Measurements from ENCODE around the gene MACROH2A2.
"Not testable (repeated sequence)": the region's sequence is repeated elsewhere in the genome, so short reads cannot be mapped to it uniquely, and the experiment has no call there.

MACROH2A2 gene

DNA sequence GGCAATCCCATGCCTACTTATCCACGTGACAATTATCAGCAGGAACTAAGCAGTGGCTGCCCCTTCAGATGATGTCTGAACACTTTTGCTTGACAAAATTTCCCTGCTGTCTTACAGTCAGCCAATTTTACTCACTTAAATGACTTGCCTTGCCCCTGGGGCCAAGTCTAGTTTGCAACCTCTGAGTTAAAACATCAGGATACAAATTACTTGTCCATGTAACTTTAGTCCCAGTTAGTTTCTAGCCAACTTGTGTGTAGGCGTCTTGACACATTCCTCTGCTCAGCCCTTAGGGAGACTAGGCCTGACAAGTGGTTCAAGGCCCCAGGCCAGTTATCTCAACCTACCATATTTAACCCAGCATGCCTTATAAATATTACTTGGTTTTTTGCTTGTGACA is 105.5 kb downstream of the MACROH2A2 start:
- peaks cover 22% of the 10 kb centered on the region for H3K79me2 ChIP-seq (ENCODE audit: low read length)

DNA sequence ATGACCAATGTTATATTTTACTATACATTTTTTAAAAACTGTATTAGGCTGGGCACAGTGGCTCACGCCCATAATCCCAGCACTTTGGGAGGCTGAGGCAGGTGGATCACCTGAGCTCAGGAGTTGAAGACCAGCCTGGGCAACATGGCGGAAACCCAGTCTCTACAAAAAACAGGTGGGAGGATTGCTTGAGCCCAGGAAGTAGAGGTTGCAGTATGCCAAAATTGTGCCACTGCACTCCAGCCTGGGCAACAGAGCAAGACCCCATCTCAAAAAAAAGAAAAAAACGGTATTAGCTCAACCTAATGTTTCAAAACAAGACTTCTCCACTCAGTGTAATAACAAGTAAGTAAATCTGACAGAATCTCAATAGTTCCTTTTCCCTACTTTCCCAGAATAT is 106.7 kb downstream of the MACROH2A2 start:
- peaks cover 12% of the 10 kb centered on the region for H3K4me1 ChIP-seq (ENCODE audit: low read length)
- H4K20me1 ChIP-seq (ENCODE audit: insufficient read depth, low read length) = peaks cover 29% of the 10 kb centered on the region
- not testable (repeated sequence) for H3K4me3 ChIP-seq (ENCODE audit: low read length); H3K9me3 ChIP-seq (ENCODE audit: insufficient read depth, low read length); H3K27ac ChIP-seq (ENCODE audit: low read length); H2AFZ ChIP-seq (ENCODE audit: low read depth, low read length); H3K9ac ChIP-seq (ENCODE audit: low read length); H3K27me3 ChIP-seq (ENCODE audit: low read depth, low read length); H3K4me2 ChIP-seq (ENCODE audit: low read length)
- peaks cover 34% of the 10 kb centered on the region for H3K79me2 ChIP-seq (ENCODE audit: low read length)
- peaks cover 29% of the 10 kb centered on the region for H3K36me3 ChIP-seq (replicated peaks; ENCODE audit: low read depth, low read length)

More for the DNA sequence above, 105.5 kb downstream of the MACROH2A2 start:
- Histone ChIP-seq H3K4me3 (ENCODE audit: low read length) (no peak overlapping the region), H4K20me1 (ENCODE audit: insufficient read depth, low read length) (peaks cover 16% of the 10 kb centered on the region), H2AFZ (ENCODE audit: low read depth, low read length) (no peak overlapping the region), H3K27me3 (ENCODE audit: low read depth, low read length) (no peaks in the 10 kb centered on the region), H3K9ac (ENCODE audit: low read length) (no peak overlapping the region), H3K4me1 (ENCODE audit: low read length) (peaks cover 6% of the 10 kb centered on the region), H3K9me3 (ENCODE audit: insufficient read depth, low read length) (no peaks in the 10 kb centered on the region), H3K36me3 (replicated peaks; ENCODE audit: low read depth, low read length) (peaks cover 35% of the 10 kb centered on the region), H3K4me2 (ENCODE audit: low read length) (no peak overlapping the region), H3K27ac (ENCODE audit: low read length) (no peak overlapping the region)
- no peak for TF ChIP-seq EZH2phosphoT487 (IDR thresholded peaks at IDR 0.05; ENCODE audit: low read depth)
- TF ChIP-seq, protein P1, sequence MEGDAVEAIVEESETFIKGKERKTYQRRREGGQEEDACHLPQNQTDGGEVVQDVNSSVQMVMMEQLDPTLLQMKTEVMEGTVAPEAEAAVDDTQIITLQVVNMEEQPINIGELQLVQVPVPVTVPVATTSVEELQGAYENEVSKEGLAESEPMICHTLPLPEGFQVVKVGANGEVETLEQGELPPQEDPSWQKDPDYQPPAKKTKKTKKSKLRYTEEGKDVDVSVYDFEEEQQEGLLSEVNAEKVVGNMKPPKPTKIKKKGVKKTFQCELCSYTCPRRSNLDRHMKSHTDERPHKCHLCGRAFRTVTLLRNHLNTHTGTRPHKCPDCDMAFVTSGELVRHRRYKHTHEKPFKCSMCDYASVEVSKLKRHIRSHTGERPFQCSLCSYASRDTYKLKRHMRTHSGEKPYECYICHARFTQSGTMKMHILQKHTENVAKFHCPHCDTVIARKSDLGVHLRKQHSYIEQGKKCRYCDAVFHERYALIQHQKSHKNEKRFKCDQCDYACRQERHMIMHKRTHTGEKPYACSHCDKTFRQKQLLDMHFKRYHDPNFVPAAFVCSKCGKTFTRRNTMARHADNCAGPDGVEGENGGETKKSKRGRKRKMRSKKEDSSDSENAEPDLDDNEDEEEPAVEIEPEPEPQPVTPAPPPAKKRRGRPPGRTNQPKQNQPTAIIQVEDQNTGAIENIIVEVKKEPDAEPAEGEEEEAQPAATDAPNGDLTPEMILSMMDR (IDR thresholded peaks at IDR 0.05; ENCODE audit: low read depth, low read length) = no peak

DNA sequence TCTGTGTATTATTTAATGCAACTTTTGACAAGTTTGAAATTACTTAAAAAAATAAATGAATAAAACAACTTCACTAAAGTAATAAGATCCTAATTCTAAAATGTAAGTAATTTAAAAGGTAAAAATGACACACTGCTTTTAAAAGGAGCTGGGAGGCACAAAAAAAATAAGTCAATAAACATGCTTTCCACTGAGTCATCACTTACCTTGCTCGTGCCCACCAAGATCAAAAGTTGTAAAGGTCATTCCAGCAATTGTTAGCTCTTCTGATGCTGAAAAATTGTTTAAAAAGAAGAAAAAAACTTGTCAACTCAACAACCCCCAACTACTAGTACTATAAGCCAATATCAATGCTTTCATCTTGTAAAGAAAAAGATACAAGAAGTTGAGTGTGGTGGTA is 108.2 kb downstream of the MACROH2A2 start:
- H3K27ac ChIP-seq (ENCODE audit: low read length) = no peak overlapping the region
- peaks cover 47% of the 10 kb centered on the region for H3K79me2 ChIP-seq (ENCODE audit: low read length)
- no peaks in the 10 kb centered on the region for H3K27me3 ChIP-seq (ENCODE audit: low read depth, low read length)
- no peaks in the 10 kb centered on the region for H3K9me3 ChIP-seq (ENCODE audit: insufficient read depth, low read length)
- no peak overlapping the region for H2AFZ ChIP-seq (ENCODE audit: low read depth, low read length)
- no peak overlapping the region for H3K4me3 ChIP-seq (ENCODE audit: low read length)
- no peak overlapping the region for H3K9ac ChIP-seq (ENCODE audit: low read length)
- no peak for TF ChIP-seq EZH2phosphoT487 (IDR thresholded peaks at IDR 0.05; ENCODE audit: low read depth)
- TF ChIP-seq, protein P1 (IDR thresholded peaks at IDR 0.05; ENCODE audit: low read depth, low read length) = no peak
- H4K20me1 ChIP-seq (ENCODE audit: insufficient read depth, low read length) = peaks cover 35% of the 10 kb centered on the region
- H3K4me1 ChIP-seq (ENCODE audit: low read length) = peaks cover 12% of the 10 kb centered on the region
- no peak overlapping the region for H3K4me2 ChIP-seq (ENCODE audit: low read length)
- H3K36me3 ChIP-seq (replicated peaks; ENCODE audit: low read depth, low read length) = peaks cover 18% of the 10 kb centered on the region

All from OCI-LY3 (cell line).